T-helper 1 cell treated with Interleukin-12 subunit alpha and Interleukin-12 subunit beta and Interleukin-4 antibody, amounts not matched to agents 30 μg/mL and 1 μg/mL, for 36 hours (primary cell): ENCODE data around the gene RAB34.
A peak's percentile ranks its signal among the peaks of the same experiment; 100 is the strongest.

ENCODE experiments used
- H3K27ac Mint-ChIP-seq: one replicate; pipeline ENCODE4 v1.8.0; 2021; ENCODE audit warnings: mild to moderate bottlenecking, mixed read lengths
- H3K27me3 Mint-ChIP-seq: one replicate; pipeline ENCODE4 v1.8.0; 2021; ENCODE audit warnings: low read depth, mixed read lengths
- H3K36me3 Mint-ChIP-seq: one replicate; pipeline ENCODE4 v1.8.0; 2021; ENCODE audit warnings: low read depth, mixed read lengths
- H3K4me1 Mint-ChIP-seq: one replicate; pipeline ENCODE4 v1.8.0; 2021; ENCODE audit warnings: low read depth, mixed read lengths
- H3K4me3 Mint-ChIP-seq: one replicate; pipeline ENCODE4 v1.8.0; 2021; ENCODE audit warnings: mild to moderate bottlenecking, moderate library complexity, mixed read lengths
- H3K9me3 Mint-ChIP-seq: one replicate; pipeline ENCODE4 v1.8.0; 2021; ENCODE audit warnings: mixed read lengths

RAB34 gene

GRCh38 chr17:28702026-28702751 lies 15.5 kb downstream of the RAB34 start:
- Mint-ChIP-seq H3K9me3 (no peaks in the 10 kb centered on the region), H3K4me3 (no peak overlapping the region), H3K27me3 (no peaks in the 10 kb centered on the region), H3K4me1 (peaks cover 4% of the 10 kb centered on the region), H3K27ac (peak overlapping the region; percentile 34), H3K36me3 (peaks cover 40% of the 10 kb centered on the region)

- no peaks in the 10 kb centered on the region for H3K9me3 Mint-ChIP-seq
- H3K4me1 Mint-ChIP-seq = peaks cover under 1% of the 10 kb centered on the region
- no peak overlapping the region for H3K27ac Mint-ChIP-seq
- peaks cover 44% of the 10 kb centered on the region for H3K36me3 Mint-ChIP-seq
- no peak overlapping the region for H3K4me3 Mint-ChIP-seq
- H3K27me3 Mint-ChIP-seq = no peaks in the 10 kb centered on the region
These were observed 16.7 kb downstream of the RAB34 start for GRCh38 chr17:28700830-28701492.

GRCh38 chr17:28700278-28700677 lies 17.4 kb downstream of the RAB34 start:
- H3K36me3 Mint-ChIP-seq = peaks cover 46% of the 10 kb centered on the region
- H3K27ac Mint-ChIP-seq = no peak overlapping the region
- H3K27me3 Mint-ChIP-seq = no peaks in the 10 kb centered on the region
- H3K4me1 Mint-ChIP-seq = no peaks in the 10 kb centered on the region
- no peak overlapping the region for H3K4me3 Mint-ChIP-seq
- no peaks in the 10 kb centered on the region for H3K9me3 Mint-ChIP-seq

DNA sequence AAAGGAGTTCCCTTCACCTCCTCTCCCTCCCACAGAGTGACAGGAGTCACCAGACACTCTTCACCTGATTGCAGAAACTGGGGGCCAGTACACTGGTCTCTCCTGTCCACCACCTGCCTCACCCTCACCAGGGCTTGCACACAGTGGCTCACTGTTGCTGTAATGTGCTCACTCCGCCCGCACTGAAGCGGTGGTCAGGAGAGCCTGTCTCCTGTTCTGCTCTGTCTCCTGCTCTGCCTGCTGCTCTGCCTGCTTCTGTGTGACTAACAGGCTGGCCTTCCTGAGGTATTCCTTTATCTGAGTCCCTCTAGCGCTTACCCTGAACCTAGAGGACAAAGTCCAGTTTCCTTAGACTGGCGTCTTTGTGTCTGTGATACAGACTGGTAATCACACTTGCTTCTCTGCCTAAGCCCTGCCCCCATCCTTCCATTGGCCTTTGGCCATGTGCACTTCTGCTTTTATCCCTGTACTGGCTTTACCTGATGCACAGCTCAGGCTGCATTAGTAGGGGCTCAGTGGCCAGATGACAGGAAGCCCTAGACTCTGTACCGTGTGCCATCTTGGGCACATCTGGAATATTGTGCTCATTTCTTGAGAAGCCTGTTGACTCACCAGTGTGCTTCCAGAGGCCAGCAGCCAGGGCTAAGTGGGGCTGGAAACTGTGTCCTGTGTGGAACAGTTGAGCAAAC lies 19.3 kb downstream of the RAB34 start:
- Mint-ChIP-seq H3K27ac (no peak overlapping the region), H3K36me3 (peaks cover 49% of the 10 kb centered on the region), H3K4me3 (no peak overlapping the region), H3K9me3 (no peaks in the 10 kb centered on the region), H3K4me1 (no peaks in the 10 kb centered on the region), H3K27me3 (no peaks in the 10 kb centered on the region)

- H3K27me3 Mint-ChIP-seq = no peaks in the 10 kb centered on the region
- H3K4me3 Mint-ChIP-seq = no peak overlapping the region
- H3K36me3 Mint-ChIP-seq = peaks cover 49% of the 10 kb centered on the region
- H3K9me3 Mint-ChIP-seq = no peaks in the 10 kb centered on the region
- H3K27ac Mint-ChIP-seq = no peak overlapping the region
- H3K4me1 Mint-ChIP-seq = no peaks in the 10 kb centered on the region
These were observed 23.8 kb downstream of the RAB34 start for GRCh38 chr17:28693869-28694268.

- Mint-ChIP-seq H3K36me3 (peaks cover 65% of the 10 kb centered on the region), H3K9me3 (no peaks in the 10 kb centered on the region), H3K27ac (no peak overlapping the region), H3K4me1 (no peaks in the 10 kb centered on the region), H3K27me3 (no peaks in the 10 kb centered on the region), H3K4me3 (no peak overlapping the region)
These were observed 28.7 kb downstream of the RAB34 start for GRCh38 chr17:28689011-28689410.

DNA sequence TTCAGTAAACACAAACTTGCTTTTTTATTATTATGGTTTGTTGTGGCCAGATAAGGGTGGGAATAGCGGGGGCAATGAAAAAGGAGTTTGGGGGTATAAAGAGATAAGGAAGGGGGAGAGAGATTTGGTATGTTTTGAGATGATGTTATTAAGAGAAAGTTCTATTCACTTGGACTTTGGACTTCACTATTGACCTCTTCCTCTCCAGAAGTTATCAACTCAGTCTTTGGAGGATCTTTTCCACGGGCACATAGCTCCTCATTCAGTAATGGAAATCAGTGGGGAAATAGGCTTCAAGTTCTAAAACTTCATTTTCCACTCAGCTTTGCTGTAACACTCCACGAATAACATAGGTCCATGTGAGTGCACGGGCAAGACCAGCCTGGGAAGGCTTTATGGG lies 29.2 kb downstream of the RAB34 start:
- Mint-ChIP-seq H3K4me1 (no peaks in the 10 kb centered on the region), H3K36me3 (peaks cover 63% of the 10 kb centered on the region), H3K27me3 (no peaks in the 10 kb centered on the region), H3K27ac (no peak overlapping the region), H3K4me3 (no peak overlapping the region), H3K9me3 (no peaks in the 10 kb centered on the region)

DNA sequence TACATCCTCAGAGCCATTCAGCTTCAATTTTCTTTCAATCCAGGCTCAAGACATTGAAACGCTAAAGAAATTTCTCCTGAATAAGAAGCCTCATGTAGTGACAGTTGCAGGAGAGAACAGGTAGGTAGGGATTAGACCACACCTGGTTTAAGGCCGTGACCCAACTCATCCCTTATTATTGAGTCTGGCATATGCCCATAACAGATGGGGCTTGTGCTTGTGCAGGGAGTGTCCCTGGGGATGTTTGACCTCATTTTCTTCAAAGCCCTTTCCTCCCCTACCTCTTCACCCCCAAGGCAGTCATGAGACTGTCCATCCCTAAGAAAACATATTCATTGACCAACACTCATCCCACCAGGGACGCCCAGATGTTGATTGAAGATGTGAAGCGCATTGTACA lies 31.4 kb downstream of the RAB34 start:
- Mint-ChIP-seq H3K4me3 (no peak overlapping the region), H3K27ac (no peak overlapping the region), H3K36me3 (peaks cover 70% of the 10 kb centered on the region), H3K4me1 (no peaks in the 10 kb centered on the region), H3K9me3 (no peaks in the 10 kb centered on the region), H3K27me3 (no peaks in the 10 kb centered on the region)

GRCh38 chr17:28685366-28685765 lies 32.3 kb downstream of the RAB34 start:
- no peak overlapping the region for H3K4me3 Mint-ChIP-seq
- no peaks in the 10 kb centered on the region for H3K9me3 Mint-ChIP-seq
- H3K27me3 Mint-ChIP-seq = no peaks in the 10 kb centered on the region
- H3K27ac Mint-ChIP-seq = no peak overlapping the region
- no peaks in the 10 kb centered on the region for H3K4me1 Mint-ChIP-seq
- peaks cover 66% of the 10 kb centered on the region for H3K36me3 Mint-ChIP-seq

- Mint-ChIP-seq H3K4me1 (no peaks in the 10 kb centered on the region), H3K4me3 (no peak overlapping the region), H3K36me3 (peaks cover 62% of the 10 kb centered on the region), H3K27me3 (no peaks in the 10 kb centered on the region), H3K9me3 (no peaks in the 10 kb centered on the region), H3K27ac (no peak overlapping the region)
These were observed 32.7 kb downstream of the RAB34 start for GRCh38 chr17:28684963-28685362.

DNA sequence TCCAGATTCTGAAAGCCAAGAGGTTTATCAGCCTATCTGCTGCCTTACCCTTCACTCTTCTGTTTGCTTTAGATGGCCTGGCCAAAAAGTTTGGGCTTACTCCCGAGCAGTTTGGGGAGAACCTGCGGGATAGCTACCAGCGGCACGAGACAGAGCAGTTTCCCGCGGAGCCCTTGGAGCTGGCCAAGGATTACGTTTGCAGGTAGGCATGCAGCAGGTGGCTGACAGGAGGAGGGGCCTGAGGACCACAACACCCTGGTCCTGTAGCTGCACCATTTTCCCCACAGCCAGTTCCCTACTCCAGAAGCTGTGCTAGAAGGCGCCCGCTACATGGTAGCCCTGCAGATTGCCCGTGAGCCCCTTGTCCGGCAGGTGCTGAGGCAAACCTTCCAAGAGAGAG lies 35.0 kb downstream of the RAB34 start:
- Mint-ChIP-seq H3K27ac (no peak overlapping the region), H3K36me3 (peaks cover 50% of the 10 kb centered on the region), H3K4me1 (no peaks in the 10 kb centered on the region), H3K9me3 (no peaks in the 10 kb centered on the region), H3K4me3 (no peak overlapping the region), H3K27me3 (no peaks in the 10 kb centered on the region)

- no peaks in the 10 kb centered on the region for H3K27me3 Mint-ChIP-seq
- no peak overlapping the region for H3K27ac Mint-ChIP-seq
- H3K36me3 Mint-ChIP-seq = peaks cover 53% of the 10 kb centered on the region
- H3K4me3 Mint-ChIP-seq = no peak overlapping the region
- H3K9me3 Mint-ChIP-seq = no peaks in the 10 kb centered on the region
- peaks cover 3% of the 10 kb centered on the region for H3K4me1 Mint-ChIP-seq
These were observed 41.7 kb downstream of the RAB34 start for GRCh38 chr17:28675980-28676379.

DNA sequence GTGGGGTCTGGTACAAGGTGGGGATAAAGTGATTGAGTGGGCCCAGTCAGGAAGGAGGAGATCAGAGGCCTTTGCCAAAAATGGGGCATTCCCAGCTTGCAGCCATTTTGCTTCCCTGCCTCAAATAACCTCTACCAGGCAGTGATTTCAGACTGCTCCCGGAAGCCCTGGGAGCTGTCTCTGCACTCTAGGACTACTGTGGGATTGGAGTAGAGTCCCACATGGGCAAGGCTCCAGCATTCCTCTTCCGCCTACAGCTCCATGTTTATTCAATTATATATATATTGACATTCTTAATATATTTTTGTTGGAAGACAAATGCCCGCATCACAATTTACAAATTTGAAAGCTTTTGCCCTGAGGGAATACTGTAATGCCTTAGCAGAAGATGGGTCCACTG lies 42.2 kb downstream of the RAB34 start:
- peaks cover 5% of the 10 kb centered on the region for H3K4me1 Mint-ChIP-seq
- H3K27ac Mint-ChIP-seq = no peak overlapping the region
- H3K36me3 Mint-ChIP-seq = peaks cover 56% of the 10 kb centered on the region
- no peak overlapping the region for H3K4me3 Mint-ChIP-seq
- no peaks in the 10 kb centered on the region for H3K9me3 Mint-ChIP-seq
- no peaks in the 10 kb centered on the region for H3K27me3 Mint-ChIP-seq

DNA sequence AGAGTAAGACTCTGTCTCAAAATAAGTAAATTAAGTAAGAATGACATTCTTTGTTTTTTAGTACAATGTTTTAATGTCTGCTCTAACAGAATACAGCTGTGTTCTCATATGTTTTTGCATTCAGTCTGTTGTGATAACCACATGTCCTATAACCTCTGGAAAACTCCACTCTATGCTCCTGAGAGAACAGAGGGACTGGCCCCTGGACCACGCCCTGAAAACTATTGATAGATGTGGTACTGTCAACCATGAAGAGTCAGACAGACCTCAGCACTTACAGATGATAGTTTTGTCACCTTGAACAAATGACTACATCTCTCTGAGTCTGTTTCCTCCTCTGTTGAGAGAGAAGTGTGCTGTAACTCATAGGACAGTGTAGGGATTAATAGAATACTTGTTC lies 47.8 kb downstream of the RAB34 start:
- H3K36me3 Mint-ChIP-seq = peaks cover 38% of the 10 kb centered on the region
- no peak overlapping the region for H3K4me3 Mint-ChIP-seq
- peaks cover 22% of the 10 kb centered on the region for H3K4me1 Mint-ChIP-seq
- H3K27me3 Mint-ChIP-seq = no peaks in the 10 kb centered on the region
- no peaks in the 10 kb centered on the region for H3K9me3 Mint-ChIP-seq
- no peak overlapping the region for H3K27ac Mint-ChIP-seq

DNA sequence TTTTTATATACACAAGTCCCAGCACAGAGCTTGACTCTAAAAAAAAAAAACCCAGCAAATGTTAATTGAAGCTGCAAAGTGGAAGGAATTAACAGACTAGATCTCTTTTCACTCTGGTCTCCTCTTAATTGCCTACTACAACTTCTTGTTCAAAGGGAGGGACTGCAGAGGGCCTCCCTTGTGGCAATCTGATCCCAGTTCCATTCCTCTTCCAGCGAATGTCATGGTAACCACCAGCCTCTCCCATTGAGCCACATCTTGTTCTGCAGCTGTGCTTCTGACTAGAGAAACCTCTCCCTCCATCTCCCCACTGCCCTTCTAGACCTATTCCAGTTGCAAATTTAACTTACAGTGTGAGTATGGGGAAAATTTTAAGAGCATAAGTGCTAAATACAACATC lies 49.8 kb downstream of the RAB34 start:
- Mint-ChIP-seq H3K4me1 (peaks cover 38% of the 10 kb centered on the region), H3K27ac (peak overlapping the region; percentile 28), H3K9me3 (no peaks in the 10 kb centered on the region), H3K4me3 (no peak overlapping the region), H3K36me3 (peaks cover 32% of the 10 kb centered on the region), H3K27me3 (no peaks in the 10 kb centered on the region)
